ENCODE data around the gene ADCY9.

Gene ADCY9

DNA sequence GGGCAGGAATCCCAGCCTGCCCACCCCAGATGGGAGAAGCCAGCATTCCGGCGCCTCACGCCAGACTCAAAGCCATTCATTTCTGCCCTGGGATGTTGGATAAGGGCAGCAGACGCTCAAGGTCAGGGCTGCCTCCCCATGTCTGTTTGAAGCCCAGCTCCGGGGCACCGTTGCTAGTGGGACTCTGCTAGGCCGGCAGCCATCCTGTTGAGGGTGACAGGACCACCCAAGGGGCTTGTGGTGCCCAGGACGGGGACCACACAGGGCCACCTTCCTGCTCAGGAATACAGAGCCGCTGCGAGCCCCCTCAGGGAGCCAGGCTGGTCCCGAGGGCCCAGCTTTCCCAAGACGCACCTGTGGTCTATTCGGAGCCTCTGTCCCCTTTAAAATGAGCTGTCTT is 134.0 kb downstream of the ADCY9 start:
- Histone ChIP-seq H3K9ac (no peak overlapping the region), H3K4me1 (ENCODE audit: low read depth, poor library complexity, severe bottlenecking) (no peaks in the 10 kb centered on the region), H3K4me3 (IDR thresholded peaks at IDR 0.05; ENCODE audit: insufficient read depth, low read depth, low read length) (no peak overlapping the region), H3K4me2 (no peak overlapping the region), H3K79me2 (ENCODE audit: insufficient read depth, low read depth) (no peaks in the 10 kb centered on the region), H3K27ac (no peak overlapping the region), H3K36me3 (ENCODE audit: insufficient read depth) (no peaks in the 10 kb centered on the region), H3K27me3 (ENCODE audit: insufficient read depth, low read depth) (no peaks in the 10 kb centered on the region), H2AFZ (ENCODE audit: low read depth) (no peak overlapping the region), H4K20me1 (ENCODE audit: insufficient read depth) (no peaks in the 10 kb centered on the region)
- TF ChIP-seq, protein P1, sequence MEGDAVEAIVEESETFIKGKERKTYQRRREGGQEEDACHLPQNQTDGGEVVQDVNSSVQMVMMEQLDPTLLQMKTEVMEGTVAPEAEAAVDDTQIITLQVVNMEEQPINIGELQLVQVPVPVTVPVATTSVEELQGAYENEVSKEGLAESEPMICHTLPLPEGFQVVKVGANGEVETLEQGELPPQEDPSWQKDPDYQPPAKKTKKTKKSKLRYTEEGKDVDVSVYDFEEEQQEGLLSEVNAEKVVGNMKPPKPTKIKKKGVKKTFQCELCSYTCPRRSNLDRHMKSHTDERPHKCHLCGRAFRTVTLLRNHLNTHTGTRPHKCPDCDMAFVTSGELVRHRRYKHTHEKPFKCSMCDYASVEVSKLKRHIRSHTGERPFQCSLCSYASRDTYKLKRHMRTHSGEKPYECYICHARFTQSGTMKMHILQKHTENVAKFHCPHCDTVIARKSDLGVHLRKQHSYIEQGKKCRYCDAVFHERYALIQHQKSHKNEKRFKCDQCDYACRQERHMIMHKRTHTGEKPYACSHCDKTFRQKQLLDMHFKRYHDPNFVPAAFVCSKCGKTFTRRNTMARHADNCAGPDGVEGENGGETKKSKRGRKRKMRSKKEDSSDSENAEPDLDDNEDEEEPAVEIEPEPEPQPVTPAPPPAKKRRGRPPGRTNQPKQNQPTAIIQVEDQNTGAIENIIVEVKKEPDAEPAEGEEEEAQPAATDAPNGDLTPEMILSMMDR (conservative IDR thresholded peaks at IDR 0.05; ENCODE audit: low read depth, low read length), result no peak

DNA sequence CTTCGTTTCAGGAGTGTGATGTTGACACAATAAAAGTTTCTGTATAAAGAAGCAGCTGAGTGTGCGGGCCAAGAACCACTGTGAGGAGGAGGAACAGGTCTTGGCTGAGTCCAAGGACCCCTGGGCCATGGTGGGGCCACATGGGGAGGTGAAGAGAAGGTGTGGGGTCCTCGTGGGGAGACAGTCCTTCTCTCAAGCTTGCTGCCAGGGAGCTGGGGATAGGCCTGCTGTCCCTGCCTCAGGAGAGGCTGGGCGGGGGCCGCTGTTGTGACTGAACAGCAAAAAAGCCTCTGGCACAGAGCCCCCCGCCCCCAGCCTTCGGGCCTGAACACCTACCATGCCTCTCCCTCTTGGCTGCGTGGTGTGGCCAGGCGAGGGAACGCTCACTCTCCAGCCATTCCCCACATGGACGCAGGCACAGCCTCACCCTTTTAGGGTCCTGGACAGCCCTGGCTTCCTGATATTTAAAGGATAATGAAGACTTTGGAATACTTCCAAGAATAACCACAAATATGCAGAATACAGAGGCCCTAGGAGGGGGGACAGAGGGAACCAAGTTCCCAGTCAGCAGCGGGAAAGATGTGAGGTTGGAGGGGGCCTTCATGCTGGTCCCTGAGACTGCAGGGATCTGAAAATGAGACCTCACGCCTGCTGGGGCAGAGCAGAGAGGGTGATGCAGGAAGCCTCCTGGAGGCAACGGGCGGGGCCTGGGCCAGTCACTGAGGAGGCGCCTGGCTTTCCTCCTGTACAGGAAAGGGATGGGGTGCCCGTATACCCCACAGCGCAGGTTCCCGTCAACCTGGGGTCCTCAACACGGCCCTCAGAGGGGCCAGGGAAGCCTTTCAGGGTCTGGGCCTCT is 135.8 kb downstream of the ADCY9 start:
- H3K4me1 ChIP-seq (ENCODE audit: low read depth, poor library complexity, severe bottlenecking), result no peaks in the 10 kb centered on the region
- no peak overlapping the region for H3K9ac ChIP-seq
- H3K27ac ChIP-seq, result no peak overlapping the region

DNA sequence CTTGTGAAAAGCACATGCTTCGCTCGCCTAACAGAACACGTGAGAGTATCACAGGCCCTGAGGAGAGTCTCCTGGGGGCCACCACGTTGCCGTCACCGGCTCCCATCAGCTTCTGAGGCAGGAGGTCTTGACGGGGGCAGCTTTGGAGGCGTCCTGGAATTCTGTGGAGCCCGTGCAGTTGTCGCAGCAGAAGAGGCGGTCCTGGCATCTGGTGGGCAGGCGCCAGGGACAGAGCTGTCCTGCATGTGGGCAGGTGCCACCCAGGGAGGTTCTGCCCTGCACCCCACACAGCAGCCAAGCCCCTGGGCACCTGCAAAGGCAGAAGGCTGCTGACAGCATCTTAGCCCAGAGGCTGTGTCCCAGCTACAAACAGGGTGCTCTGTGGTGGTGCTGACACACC is 136.7 kb downstream of the ADCY9 start:
- TF ChIP-seq, protein P1 (conservative IDR thresholded peaks at IDR 0.05; ENCODE audit: low read depth, low read length), result no peak
- no peaks in the 10 kb centered on the region for H3K27me3 ChIP-seq (ENCODE audit: insufficient read depth, low read depth)
- H3K27ac ChIP-seq, result no peak overlapping the region
- no peak overlapping the region for H3K9ac ChIP-seq
- H3K4me3 ChIP-seq (IDR thresholded peaks at IDR 0.05; ENCODE audit: insufficient read depth, low read depth, low read length), result no peak overlapping the region
- H3K36me3 ChIP-seq (ENCODE audit: insufficient read depth), result no peaks in the 10 kb centered on the region
- no peak overlapping the region for H3K4me2 ChIP-seq
- H4K20me1 ChIP-seq (ENCODE audit: insufficient read depth), result no peaks in the 10 kb centered on the region
- no peak overlapping the region for H2AFZ ChIP-seq (ENCODE audit: low read depth)
- no peaks in the 10 kb centered on the region for H3K79me2 ChIP-seq (ENCODE audit: insufficient read depth, low read depth)
- no peaks in the 10 kb centered on the region for H3K4me1 ChIP-seq (ENCODE audit: low read depth, poor library complexity, severe bottlenecking)

More for the DNA sequence above, 135.8 kb downstream of the ADCY9 start:
- H3K79me2 ChIP-seq (ENCODE audit: insufficient read depth, low read depth), result no peaks in the 10 kb centered on the region
- H4K20me1 ChIP-seq (ENCODE audit: insufficient read depth), result no peaks in the 10 kb centered on the region
- TF ChIP-seq, protein P1 (conservative IDR thresholded peaks at IDR 0.05; ENCODE audit: low read depth, low read length), result no peak
- no peak overlapping the region for H2AFZ ChIP-seq (ENCODE audit: low read depth)
- H3K4me2 ChIP-seq, result no peak overlapping the region
- H3K36me3 ChIP-seq (ENCODE audit: insufficient read depth), result no peaks in the 10 kb centered on the region
- no peak overlapping the region for H3K4me3 ChIP-seq (IDR thresholded peaks at IDR 0.05; ENCODE audit: insufficient read depth, low read depth, low read length)
- H3K27me3 ChIP-seq (ENCODE audit: insufficient read depth, low read depth), result no peaks in the 10 kb centered on the region

DNA sequence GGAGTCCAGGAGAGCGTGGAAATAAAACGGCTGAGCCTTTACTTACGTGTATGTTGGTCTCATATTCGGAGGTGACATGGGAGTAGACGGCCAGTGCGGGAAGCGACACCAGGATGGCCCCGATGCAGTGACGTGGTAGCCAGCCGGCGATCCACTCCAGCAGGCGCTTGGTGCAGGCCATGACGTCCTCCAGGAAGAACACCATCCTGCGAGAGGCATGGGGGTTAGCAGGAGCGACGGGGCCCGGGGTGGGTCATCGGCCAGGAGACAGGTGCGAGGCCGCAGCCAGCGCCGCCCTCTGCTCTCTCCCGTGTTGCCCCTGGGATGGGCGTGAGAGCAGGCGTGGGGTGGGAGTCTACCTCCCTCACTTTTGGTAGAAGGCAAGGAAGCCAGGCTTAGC is 137.2 kb downstream of the ADCY9 start:
- no peak overlapping the region for H3K27ac ChIP-seq
- H3K27me3 ChIP-seq (ENCODE audit: insufficient read depth, low read depth), result no peaks in the 10 kb centered on the region
- H3K36me3 ChIP-seq (ENCODE audit: insufficient read depth), result no peaks in the 10 kb centered on the region
- TF ChIP-seq, protein P1 (conservative IDR thresholded peaks at IDR 0.05; ENCODE audit: low read depth, low read length), result no peak
- no peaks in the 10 kb centered on the region for H3K4me1 ChIP-seq (ENCODE audit: low read depth, poor library complexity, severe bottlenecking)
- H3K9ac ChIP-seq, result no peak overlapping the region
- no peak overlapping the region for H3K4me2 ChIP-seq
- H2AFZ ChIP-seq (ENCODE audit: low read depth), result no peak overlapping the region
- no peaks in the 10 kb centered on the region for H3K79me2 ChIP-seq (ENCODE audit: insufficient read depth, low read depth)
- no peaks in the 10 kb centered on the region for H4K20me1 ChIP-seq (ENCODE audit: insufficient read depth)
- no peak overlapping the region for H3K4me3 ChIP-seq (IDR thresholded peaks at IDR 0.05; ENCODE audit: insufficient read depth, low read depth, low read length)
